OCI-LY7 (cell line): ENCODE measurements around the gene CEP170.
"Not testable (repeated sequence)": the region's sequence is repeated elsewhere in the genome, so short reads cannot be mapped to it uniquely, and the experiment has no call there.

ENCODE experiments used
- EZH2phosphoT487 ChIP-seq: fragments of 200-600 bp; sonication (generic); IDR thresholded peaks from 2 replicates; pipeline ENCODE4 v1.6.1; 2018; ENCODE audit warnings: low read depth, borderline replicate concordance, mild to moderate bottlenecking, mixed run types, antibody characterized with exemption, low read length, moderate library complexity, mixed read lengths
- TF ChIP-seq, protein P1 (sequence below): fragments of 200-600 bp; sonication (generic); conservative IDR thresholded peaks from 2 replicates; pipeline ENCODE4 v1.5.1; 2014; ENCODE audit warnings: mild to moderate bottlenecking, antibody characterized with exemption, low read length, moderate library complexity, mixed read lengths

DNA sequence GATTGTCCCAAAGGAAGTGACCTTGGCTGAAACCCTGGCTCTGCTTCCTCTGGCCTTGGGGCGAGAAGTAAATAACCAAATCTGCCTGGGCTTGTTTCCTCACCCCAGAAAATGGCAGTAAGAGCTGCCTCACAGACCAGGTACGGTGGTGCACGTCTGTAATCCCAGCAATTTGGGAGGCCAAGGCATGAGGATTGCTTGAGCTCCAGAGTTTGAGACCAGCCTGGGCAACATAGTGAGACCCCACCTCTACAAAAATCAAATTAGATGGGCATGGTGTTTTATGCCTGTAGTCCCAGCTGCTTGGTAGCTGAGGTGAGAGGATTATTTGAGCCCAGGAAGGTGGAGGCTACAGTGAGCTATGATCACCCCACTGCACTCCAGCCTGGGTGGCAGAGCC is 140.3 kb downstream of the CEP170 start:
- TF ChIP-seq, protein P1, sequence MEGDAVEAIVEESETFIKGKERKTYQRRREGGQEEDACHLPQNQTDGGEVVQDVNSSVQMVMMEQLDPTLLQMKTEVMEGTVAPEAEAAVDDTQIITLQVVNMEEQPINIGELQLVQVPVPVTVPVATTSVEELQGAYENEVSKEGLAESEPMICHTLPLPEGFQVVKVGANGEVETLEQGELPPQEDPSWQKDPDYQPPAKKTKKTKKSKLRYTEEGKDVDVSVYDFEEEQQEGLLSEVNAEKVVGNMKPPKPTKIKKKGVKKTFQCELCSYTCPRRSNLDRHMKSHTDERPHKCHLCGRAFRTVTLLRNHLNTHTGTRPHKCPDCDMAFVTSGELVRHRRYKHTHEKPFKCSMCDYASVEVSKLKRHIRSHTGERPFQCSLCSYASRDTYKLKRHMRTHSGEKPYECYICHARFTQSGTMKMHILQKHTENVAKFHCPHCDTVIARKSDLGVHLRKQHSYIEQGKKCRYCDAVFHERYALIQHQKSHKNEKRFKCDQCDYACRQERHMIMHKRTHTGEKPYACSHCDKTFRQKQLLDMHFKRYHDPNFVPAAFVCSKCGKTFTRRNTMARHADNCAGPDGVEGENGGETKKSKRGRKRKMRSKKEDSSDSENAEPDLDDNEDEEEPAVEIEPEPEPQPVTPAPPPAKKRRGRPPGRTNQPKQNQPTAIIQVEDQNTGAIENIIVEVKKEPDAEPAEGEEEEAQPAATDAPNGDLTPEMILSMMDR: not testable (repeated sequence)
- not testable (repeated sequence) for TF ChIP-seq EZH2phosphoT487
